LNCaP clone FGC (cell line): ENCODE data around the gene HSH2D.
A peak's percentile ranks its signal among the peaks of the same experiment; 100 is the strongest.

Experiments
- DNase-seq: peaks from one replicate; pipeline ENCODE4 v3.0.0-alpha.2; 2011; ENCODE audit warnings: low read depth
- H3K4me3 ChIP-seq: 2 replicates; pipeline ENCODE4 v1.5.1; 2011; ENCODE audit warnings: mild to moderate bottlenecking, low read depth, low read length, control low read depth
- TF ChIP-seq, protein P1 (sequence below): IDR thresholded peaks from 2 replicates; pipeline ENCODE4 v1.5.1; 2012; ENCODE audit warnings: mild to moderate bottlenecking; ENCODE audit not compliant: control insufficient read depth, insufficient read depth; ENCODE audit errors: extremely low read depth

The HSH2D gene

DNA sequence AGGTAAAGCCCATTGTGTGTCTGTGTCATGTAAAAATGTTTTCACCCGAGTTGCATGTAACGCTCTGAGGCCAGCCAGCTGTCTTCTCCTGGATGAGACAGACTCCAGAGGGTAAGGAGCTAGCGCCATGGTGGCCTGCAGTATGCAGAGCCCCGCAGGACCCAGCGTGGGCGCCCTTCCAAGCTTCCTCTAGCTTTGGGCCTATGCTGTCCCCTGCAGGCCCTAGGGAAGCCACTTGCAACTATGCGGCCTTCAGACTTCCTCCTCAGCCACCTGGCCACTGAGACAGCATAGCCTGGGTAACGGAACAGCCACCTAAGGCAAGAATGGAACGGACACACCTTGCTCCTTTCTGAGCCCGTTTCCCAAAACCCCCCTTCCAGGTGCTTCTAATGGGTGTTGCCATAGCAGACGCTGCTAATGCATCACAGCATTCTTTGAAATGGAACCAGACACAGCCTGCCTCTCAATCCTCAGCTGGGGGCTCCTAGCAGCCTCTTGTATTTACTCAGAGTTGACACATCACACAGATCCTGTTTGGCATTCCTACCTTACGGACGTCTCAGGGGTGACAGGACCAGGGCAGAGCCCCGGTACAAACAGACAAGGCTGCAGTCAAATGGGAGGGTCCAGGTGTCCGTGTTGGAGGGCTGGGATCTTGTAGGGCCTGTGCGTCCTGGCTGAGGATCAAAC lies 47.9 kb downstream of the HSH2D start:
- DNase-seq = no peak
- TF ChIP-seq, protein P1, sequence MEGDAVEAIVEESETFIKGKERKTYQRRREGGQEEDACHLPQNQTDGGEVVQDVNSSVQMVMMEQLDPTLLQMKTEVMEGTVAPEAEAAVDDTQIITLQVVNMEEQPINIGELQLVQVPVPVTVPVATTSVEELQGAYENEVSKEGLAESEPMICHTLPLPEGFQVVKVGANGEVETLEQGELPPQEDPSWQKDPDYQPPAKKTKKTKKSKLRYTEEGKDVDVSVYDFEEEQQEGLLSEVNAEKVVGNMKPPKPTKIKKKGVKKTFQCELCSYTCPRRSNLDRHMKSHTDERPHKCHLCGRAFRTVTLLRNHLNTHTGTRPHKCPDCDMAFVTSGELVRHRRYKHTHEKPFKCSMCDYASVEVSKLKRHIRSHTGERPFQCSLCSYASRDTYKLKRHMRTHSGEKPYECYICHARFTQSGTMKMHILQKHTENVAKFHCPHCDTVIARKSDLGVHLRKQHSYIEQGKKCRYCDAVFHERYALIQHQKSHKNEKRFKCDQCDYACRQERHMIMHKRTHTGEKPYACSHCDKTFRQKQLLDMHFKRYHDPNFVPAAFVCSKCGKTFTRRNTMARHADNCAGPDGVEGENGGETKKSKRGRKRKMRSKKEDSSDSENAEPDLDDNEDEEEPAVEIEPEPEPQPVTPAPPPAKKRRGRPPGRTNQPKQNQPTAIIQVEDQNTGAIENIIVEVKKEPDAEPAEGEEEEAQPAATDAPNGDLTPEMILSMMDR = no peak
- no peak overlapping the region for H3K4me3 ChIP-seq

DNA sequence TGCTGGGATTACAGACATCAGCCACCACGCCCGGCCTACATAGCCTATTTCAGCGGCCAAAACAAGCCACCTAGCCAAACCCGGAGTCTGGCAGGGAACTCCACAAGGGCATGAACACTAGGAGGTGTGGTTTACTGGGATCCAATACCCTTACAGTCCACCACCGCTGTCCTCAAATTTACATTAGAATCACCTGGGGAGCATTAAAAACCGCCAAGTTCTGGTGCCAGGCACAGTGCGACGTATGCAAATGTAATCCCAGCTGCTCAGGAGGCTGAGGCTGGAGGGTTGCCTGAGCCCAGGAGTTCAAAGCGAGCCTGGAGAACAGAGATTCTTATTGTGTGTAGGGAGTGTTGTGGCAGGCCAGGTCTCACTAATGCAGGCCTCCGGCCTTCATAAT lies 50.0 kb downstream of the HSH2D start:
- TF ChIP-seq, protein P1 = no peak
- no peak overlapping the region for H3K4me3 ChIP-seq
- no peak for DNase-seq

DNA sequence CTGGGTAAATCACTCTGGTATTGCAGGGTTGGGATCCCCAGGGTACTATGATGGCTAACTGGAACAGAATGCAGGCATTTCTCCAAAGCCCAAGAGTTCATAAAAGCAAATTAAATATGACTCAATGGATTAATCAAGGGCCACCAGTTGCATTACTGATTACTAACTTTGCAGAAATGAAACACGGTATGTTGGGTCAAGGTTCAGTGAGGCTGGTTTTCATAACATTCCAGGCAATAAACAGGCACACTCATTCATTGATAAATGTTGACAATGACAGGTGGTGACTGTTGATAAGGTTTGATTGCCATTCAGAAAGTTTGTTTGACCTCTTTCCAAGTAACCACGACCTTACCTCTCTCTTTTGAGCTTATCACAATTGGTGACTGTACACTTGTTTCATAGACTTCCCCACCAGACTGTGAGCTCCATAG lies 53.7 kb downstream of the HSH2D start:
- DNase-seq = no peak
- TF ChIP-seq, protein P1 = no peak
- peak overlapping the region; percentile 97 for H3K4me3 ChIP-seq

DNA sequence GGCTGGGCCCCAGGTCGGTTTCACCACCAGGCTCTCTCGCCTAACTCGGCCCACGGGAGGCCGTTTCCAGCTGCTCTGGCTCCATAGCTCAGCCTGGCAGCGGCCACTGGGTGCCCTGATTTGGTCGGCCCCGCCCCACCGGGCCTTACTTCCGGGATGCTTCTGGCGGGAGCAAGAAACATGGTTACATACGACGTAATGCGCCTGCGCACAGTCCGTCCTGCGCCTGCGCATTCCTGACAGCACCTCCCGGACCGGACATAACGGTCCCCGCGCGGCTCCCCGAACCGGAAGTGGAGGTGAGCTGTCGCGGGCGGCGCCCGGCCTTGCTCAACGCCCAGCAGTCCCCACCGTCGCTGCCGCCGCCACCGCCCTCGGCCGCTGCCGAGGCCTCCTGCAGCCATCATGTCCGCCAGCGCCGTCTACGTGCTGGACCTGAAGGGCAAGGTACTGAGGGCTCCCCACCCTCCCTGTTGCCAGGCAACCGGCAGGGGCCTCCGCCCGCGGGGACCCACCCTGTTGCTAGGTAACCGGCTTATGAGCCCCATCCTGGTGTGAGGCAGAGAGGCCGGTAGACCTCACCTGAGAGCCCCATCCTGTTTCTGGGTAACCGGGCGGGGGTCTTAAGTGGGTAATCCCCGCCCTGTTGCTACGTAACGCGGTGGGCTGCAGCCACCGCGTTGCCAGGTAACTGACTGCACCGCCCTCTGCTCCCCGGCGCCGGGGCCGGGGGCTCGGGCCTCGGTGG lies 54.3 kb downstream of the HSH2D start, which contains the start of gene AP1M1:
TSS of gene AP1M1 (plus strand) at position 290 of the 748 bp plus-strand sequence. CDS start at position 406, 116 bp downstream.
- TF ChIP-seq, protein P1 = no peak
- H3K4me3 ChIP-seq = peak within 1 kb of the TSS; percentile 97
- peak; percentile 95 for DNase-seq

DNA sequence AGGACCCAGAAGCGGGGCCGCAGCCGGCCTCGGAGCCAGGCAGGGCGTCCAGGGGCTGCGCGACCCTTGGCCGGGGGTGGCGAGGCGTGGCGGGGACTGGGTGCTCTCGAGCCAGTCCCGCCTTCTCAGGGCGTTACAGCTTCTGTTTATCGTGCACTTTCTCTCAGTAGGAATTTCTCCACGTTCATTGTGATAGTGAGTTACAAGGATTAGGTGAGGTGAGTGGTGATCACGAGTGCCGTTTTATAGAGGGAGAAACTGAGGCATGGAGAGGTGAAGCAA lies 54.8 kb downstream of the HSH2D start:
- peak overlapping the region; percentile 97 for H3K4me3 ChIP-seq
- TF ChIP-seq, protein P1 = no peak
- DNase-seq = no peak

DNA sequence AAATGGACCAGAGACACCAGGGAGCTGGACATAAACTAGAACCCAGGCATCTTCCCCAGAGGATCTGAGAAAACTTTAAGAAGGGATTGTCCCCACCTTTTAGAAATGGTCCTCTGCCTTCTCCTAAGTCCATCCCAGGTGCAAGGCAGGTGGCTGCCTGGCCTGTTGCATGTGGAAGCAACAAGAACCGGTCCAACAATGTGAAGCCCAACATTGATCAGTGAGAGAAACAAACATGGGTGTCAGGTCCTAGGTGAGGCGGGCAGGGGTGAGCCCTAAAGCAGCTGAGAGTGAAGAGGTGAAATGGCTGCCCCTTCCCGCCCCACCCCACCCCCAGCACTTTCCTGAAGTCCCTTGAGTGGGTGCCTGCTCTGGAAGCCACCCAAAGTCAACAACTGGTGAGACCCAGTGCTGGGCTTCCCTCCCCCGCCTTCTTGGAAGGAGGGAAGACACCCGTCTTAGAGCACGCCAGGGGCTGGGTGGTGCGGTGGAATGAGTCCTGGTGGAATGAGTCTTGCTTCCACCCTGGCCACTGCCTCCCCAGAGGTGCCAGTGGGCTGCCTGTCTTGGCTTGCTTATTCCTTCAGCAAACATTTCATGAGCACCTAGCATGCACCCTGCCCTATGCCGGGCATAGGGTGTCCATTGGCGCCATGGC lies 55.9 kb downstream of the HSH2D start:
- no peak overlapping the region for H3K4me3 ChIP-seq
- TF ChIP-seq, protein P1 = no peak
- DNase-seq = no peak
